HepG2 (cell line): Measurements from ENCODE around the gene ARIH2. TPM values are rescaled to one million over a fixed set of nuclear protein-coding genes. Genes with fewer than 3 reads are reported as not detected.

ENCODE experiments used
- ARID4A ChIP-seq: sonication (generic); formaldehyde crosslinking; IDR thresholded peaks from 2 replicates; pipeline ENCODE4 v1.5.0; 2020; ENCODE audit warnings: mild to moderate bottlenecking, missing genetic modification reagents, borderline replicate concordance
- CHD4 ChIP-seq: fragments of 200-600 bp; sonication (generic); IDR thresholded peaks from 2 replicates; pipeline ENCODE4 v1.7.0; 2017; ENCODE audit warnings: mild to moderate bottlenecking, low read length, borderline replicate concordance
- FOXK2 ChIP-seq: fragments of 450-650 bp; IDR thresholded peaks from 2 replicates; pipeline ENCODE4 v1.6.1; 2016
- IRX3 ChIP-seq: sonication (generic); formaldehyde crosslinking; IDR thresholded peaks from 2 replicates; pipeline ENCODE4 v1.8.1; 2023; ENCODE audit warnings: mild to moderate bottlenecking, low read depth, missing genetic modification reagents, borderline replicate concordance
- LBX2 ChIP-seq: sonication (generic); formaldehyde crosslinking; IDR thresholded peaks from 2 replicates; pipeline ENCODE4 v1.5.0; 2020; ENCODE audit warnings: missing genetic modification reagents, mild to moderate bottlenecking, borderline replicate concordance
- MBNL3 ChIP-seq: fragments of 250-450 bp; sonication (Bioruptor Pico); conservative IDR thresholded peaks from 2 replicates; pipeline ENCODE4 v1.8.0; 2022; ENCODE audit warnings: mild to moderate bottlenecking, inconsistent platforms
- NPAS2 ChIP-seq: sonication (generic); formaldehyde crosslinking; IDR thresholded peaks from 2 replicates; pipeline ENCODE4 v1.8.0; 2022; ENCODE audit warnings: mild to moderate bottlenecking, missing genetic modification reagents, borderline replicate concordance
- POLR2AphosphoS5 ChIP-seq: IDR thresholded peaks from 2 replicates; pipeline ENCODE4 v1.6.1; 2012; ENCODE audit warnings: low read depth, low read length
- RAD51 ChIP-seq: fragments of 450-650 bp; IDR thresholded peaks from 2 replicates; pipeline ENCODE4 v1.6.1; 2016; ENCODE audit warnings: borderline replicate concordance
- SMARCC2 ChIP-seq: fragments of 450-650 bp; IDR thresholded peaks from 2 replicates; pipeline ENCODE4 v1.6.1; 2017; ENCODE audit warnings: antibody characterized with exemption, mild to moderate bottlenecking
- SMYD3 ChIP-seq: sonication (generic); formaldehyde crosslinking; IDR thresholded peaks from 2 replicates; pipeline ENCODE4 v1.8.1; 2023; ENCODE audit warnings: mild to moderate bottlenecking, missing genetic modification reagents
- TEF ChIP-seq: sonication (generic); formaldehyde crosslinking; IDR thresholded peaks from 2 replicates; pipeline ENCODE4 v1.5.0; 2020; ENCODE audit warnings: missing genetic modification reagents
- ZFP91 ChIP-seq: sonication (generic); formaldehyde crosslinking; IDR thresholded peaks from 2 replicates; pipeline ENCODE4 v1.9.0; 2022; ENCODE audit warnings: missing genetic modification reagents, mild to moderate bottlenecking, borderline replicate concordance
- ZNF230 ChIP-seq: sonication (generic); formaldehyde crosslinking; IDR thresholded peaks from 2 replicates; pipeline ENCODE4 v1.4.0; 2020; ENCODE audit warnings: mild to moderate bottlenecking, missing genetic modification reagents
- ZNF430 ChIP-seq: sonication (generic); formaldehyde crosslinking; IDR thresholded peaks from 2 replicates; pipeline ENCODE4 v1.9.0; 2021; ENCODE audit warnings: mild to moderate bottlenecking, missing genetic modification reagents
- ZNF605 ChIP-seq: sonication (generic); formaldehyde crosslinking; IDR thresholded peaks from 2 replicates; pipeline ENCODE4 v1.8.0; 2022; ENCODE audit warnings: mild to moderate bottlenecking, missing genetic modification reagents
- ZNF720 ChIP-seq: sonication (generic); formaldehyde crosslinking; IDR thresholded peaks from 2 replicates; pipeline ENCODE4 v1.4.0; 2020; ENCODE audit warnings: missing genetic modification reagents
- ZNF749 ChIP-seq: sonication (generic); formaldehyde crosslinking; IDR thresholded peaks from 2 replicates; pipeline ENCODE4 v1.8.0; 2022; ENCODE audit warnings: mild to moderate bottlenecking, missing genetic modification reagents, moderate library complexity, borderline replicate concordance
- ZNF766 ChIP-seq: sonication (generic); formaldehyde crosslinking; IDR thresholded peaks from 2 replicates; pipeline ENCODE4 v1.5.0; 2020; ENCODE audit warnings: missing genetic modification reagents, borderline replicate concordance
- ZNF839 ChIP-seq: sonication (generic); formaldehyde crosslinking; IDR thresholded peaks from 2 replicates; pipeline ENCODE4 v1.4.0; 2020; ENCODE audit warnings: missing genetic modification reagents, mild to moderate bottlenecking, borderline replicate concordance
- ZSCAN31 ChIP-seq: sonication (generic); formaldehyde crosslinking; IDR thresholded peaks from 2 replicates; pipeline ENCODE4 v1.5.0; 2020; ENCODE audit warnings: low read depth, mild to moderate bottlenecking, missing genetic modification reagents
- polyA plus RNA-seq, 8 experiments: library from polyadenylated mRNA; depleted of rRNA in 3 of 8; stranded (reverse) in 7 of 8; unstranded in 1 of 8; fragments of >200 nt; fragmentation: Illumina TruSeq in 4 of 8; extraction: Trizol in 4 of 8; gene quantifications; 2 replicates each; pipeline versions ENCODE4 v1.2.1 to v1.2.3, GENCODE V29; 2011 to 2016; ENCODE audit warnings: low read depth in 4 of 8, missing spikeins in 1 of 8, mixed read lengths in 1 of 8; ENCODE audit not compliant: insufficient read depth in 1 of 8
- total RNA-seq, 5 experiments: library from RNA; depleted of rRNA; stranded (reverse); fragments of >200 nt; fragmentation: Illumina TruSeq; extraction: Trizol; gene quantifications; 2 replicates each; pipeline ENCODE4 v1.2.3, GENCODE V29; 2016; ENCODE audit warnings: low read depth in 1 of 5
- TF ChIP-seq, protein P1 (sequence below): sonication (generic); formaldehyde crosslinking; IDR thresholded peaks from 2 replicates; pipeline ENCODE4 v1.8.1; 2022; ENCODE audit warnings: mild to moderate bottlenecking, missing genetic modification reagents

The ARIH2 gene
- total and polyA plus RNA-seq, 2 of the 13 experiments (the other 11 are each of a cell fraction or from before 2014, with no cell fraction given) = 64.8 to 83.3 TPM

DNA sequence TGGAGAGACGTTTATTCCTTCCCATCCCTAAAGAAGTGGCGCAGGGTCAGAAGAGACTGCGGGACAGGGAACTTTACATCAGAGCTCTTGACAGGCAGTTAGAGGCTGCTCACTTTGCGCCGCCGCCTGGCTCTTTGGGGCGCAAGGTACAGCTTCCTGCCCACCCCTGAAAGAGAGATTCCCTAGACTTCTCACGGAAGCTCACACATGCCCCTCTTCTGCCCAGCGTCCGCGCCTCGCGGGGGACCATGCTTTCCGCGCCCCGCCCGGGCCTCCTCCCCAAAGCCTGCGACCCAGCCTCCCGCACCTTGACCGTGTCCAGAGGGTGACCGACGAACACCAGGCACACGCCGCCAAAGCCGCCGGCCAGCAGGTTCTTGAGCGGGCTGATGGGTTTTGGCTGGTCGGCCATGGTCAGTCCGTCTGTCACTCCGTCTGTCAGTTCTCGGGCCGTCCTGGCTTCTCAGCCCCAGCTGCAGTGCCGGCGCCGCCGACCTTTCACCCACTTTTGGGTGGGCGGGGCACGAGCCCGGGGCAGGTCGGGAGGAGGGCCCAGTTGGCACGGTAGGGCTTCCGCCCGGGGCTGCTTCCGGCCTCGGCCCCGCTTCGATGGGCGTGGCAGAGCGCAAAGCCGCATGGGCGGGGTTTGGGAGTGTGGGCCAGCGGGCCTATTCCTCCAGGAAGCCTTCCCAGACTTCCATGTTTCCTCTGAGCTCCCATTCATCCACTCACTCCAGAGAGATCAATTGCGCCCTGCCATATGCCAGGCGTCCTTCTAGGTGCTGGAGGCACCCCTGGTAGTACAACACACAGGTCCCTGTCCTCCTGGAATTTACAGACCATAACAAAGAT lies 20.0 kb upstream of the ARIH2 start, which contains the start of gene SLC25A20 (continued):
- TF ChIP-seq ARID4A (CRISPR knock-in tag) (peak; percentile 96), MBNL3 (no peak), ZNF749 (CRISPR knock-in tag) (no peak), FOXK2 (no peak), NPAS2 (no peak), ZFP91 (CRISPR knock-in tag) (peak; percentile 14; the same call in 1 of the 2 replicates), ZNF839 (no peak), SMYD3 (CRISPR knock-in tag) (no peak), SMARCC2 (no peak), TEF (CRISPR knock-in tag) (no peak), IRX3 (0 out of 2 replicates have a peak, but pooled peaks have one; percentile 19), ZNF720 (CRISPR knock-in tag) (no peak), CHD4 (peak; percentile 95), POLR2AphosphoS5 (no peak), ZNF605 (CRISPR knock-in tag) (no peak; the same call in 1 of the 2 replicates), ZNF230 (CRISPR knock-in tag) (no peak), LBX2 (CRISPR knock-in tag) (0 out of 2 replicates have a peak, but pooled peaks have one; percentile 21), ZNF766 (CRISPR knock-in tag) (no peak), ZNF430 (CRISPR knock-in tag) (peak; percentile 5; the same call in 1 of the 2 replicates), ZSCAN31 (CRISPR knock-in tag) (no peak), RAD51 (no peak)
- TF ChIP-seq, protein P1, sequence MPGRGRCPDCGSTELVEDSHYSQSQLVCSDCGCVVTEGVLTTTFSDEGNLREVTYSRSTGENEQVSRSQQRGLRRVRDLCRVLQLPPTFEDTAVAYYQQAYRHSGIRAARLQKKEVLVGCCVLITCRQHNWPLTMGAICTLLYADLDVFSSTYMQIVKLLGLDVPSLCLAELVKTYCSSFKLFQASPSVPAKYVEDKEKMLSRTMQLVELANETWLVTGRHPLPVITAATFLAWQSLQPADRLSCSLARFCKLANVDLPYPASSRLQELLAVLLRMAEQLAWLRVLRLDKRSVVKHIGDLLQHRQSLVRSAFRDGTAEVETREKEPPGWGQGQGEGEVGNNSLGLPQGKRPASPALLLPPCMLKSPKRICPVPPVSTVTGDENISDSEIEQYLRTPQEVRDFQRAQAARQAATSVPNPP (CRISPR knock-in tag) = no peak
